ENCODE results near the gene RRAGD.

- TF ChIP-seq CTCF (IDR thresholded peaks at IDR 0.05; ENCODE audit: low read depth, low read length) (no peak), POLR2A (IDR thresholded peaks at IDR 0.05; ENCODE audit: extremely low read depth, insufficient read length) (no peak), MYC (IDR thresholded peaks at IDR 0.05; ENCODE audit: low read depth, low read length) (no peak)
Observed at GRCh38 chr6:89439014-89439413, 26.9 kb upstream of the RRAGD start.

Measured in NB4 (cell line).